Mesenchymal stem cell (in vitro differentiated cells and primary cell): ENCODE results near the gene INPP5A.

ENCODE experiments used
- DNase-seq: peaks from one replicate; pipeline ENCODE4 v3.0.0-alpha.2; 2013
- H2AFZ ChIP-seq: one replicate; pipeline ENCODE4 v1.6.1; 2013; ENCODE audit warnings: low read depth, mild to moderate bottlenecking, control low read depth, inconsistent platforms, low read length, moderate library complexity
- H2AK5ac ChIP-seq: 2 replicates; pipeline ENCODE4 v1.6.1; 2013; ENCODE audit warnings: low read length, moderate library complexity, mild to moderate bottlenecking, inconsistent platforms; ENCODE audit not compliant: severe bottlenecking
- H2BK120ac ChIP-seq: one replicate; pipeline ENCODE4 v1.6.1; 2013; ENCODE audit warnings: low read depth, mild to moderate bottlenecking, inconsistent platforms, low read length, moderate library complexity
- H2BK12ac ChIP-seq, 2 experiments: one replicate each; pipeline ENCODE4 v1.6.1; 2013; ENCODE audit warnings: inconsistent platforms in 2 of 2, low read length in 2 of 2, mild to moderate bottlenecking in 2 of 2, moderate library complexity in 2 of 2, control low read depth in 1 of 2
- H2BK15ac ChIP-seq: one replicate; pipeline ENCODE4 v1.6.1; 2013; ENCODE audit warnings: mild to moderate bottlenecking, low read depth, inconsistent platforms; ENCODE audit not compliant: poor library complexity, severe bottlenecking
- H2BK5ac ChIP-seq: 2 replicates; pipeline ENCODE4 v1.6.1; 2013; ENCODE audit warnings: low read depth, mild to moderate bottlenecking, low read length, control low read depth, inconsistent platforms; ENCODE audit not compliant: poor library complexity, severe bottlenecking
- H3K14ac ChIP-seq, 2 experiments: one replicate each; pipeline ENCODE4 v1.6.1; 2013; ENCODE audit warnings: inconsistent platforms in 2 of 2, low read length in 2 of 2, control low read depth in 1 of 2, mild to moderate bottlenecking in 1 of 2, moderate library complexity in 1 of 2
- H3K18ac ChIP-seq, 2 experiments: one replicate each; pipeline ENCODE4 v1.6.1; 2013; ENCODE audit warnings: inconsistent platforms in 2 of 2, low read length in 2 of 2, control low read depth in 1 of 2, low read depth in 1 of 2, mild to moderate bottlenecking in 1 of 2
- H3K23ac ChIP-seq, 2 experiments: one replicate each; pipeline ENCODE4 v1.6.1; 2013; ENCODE audit warnings: inconsistent platforms in 2 of 2, low read length in 2 of 2, mild to moderate bottlenecking in 2 of 2, moderate library complexity in 2 of 2, control low read depth in 1 of 2
- H3K27ac ChIP-seq: 2 replicates; pipeline ENCODE4 v1.5.1; 2013; ENCODE audit warnings: mild to moderate bottlenecking, moderate library complexity, low read length, control low read depth, inconsistent platforms; ENCODE audit not compliant: poor library complexity, severe bottlenecking
- H3K27me3 ChIP-seq, 2 experiments: 2 replicates each; pipeline versions ENCODE4 v1.6.1 to v1.7.0; 2013; ENCODE audit warnings: low read length in 2 of 2, mild to moderate bottlenecking in 2 of 2, moderate library complexity in 2 of 2, control low read depth in 1 of 2, inconsistent platforms in 1 of 2; ENCODE audit not compliant: control insufficient read depth in 1 of 2, insufficient read depth in 1 of 2
- H3K36me3 ChIP-seq, 2 experiments: 2 replicates each; pipeline versions ENCODE4 v1.6.1 to v1.7.0; 2013; ENCODE audit warnings: low read length in 2 of 2, control low read depth in 1 of 2, inconsistent platforms in 1 of 2, low read depth in 1 of 2, mild to moderate bottlenecking in 1 of 2; ENCODE audit not compliant: insufficient read depth in 2 of 2, control insufficient read depth in 1 of 2
- H3K4ac ChIP-seq, 2 experiments: one replicate each; pipeline ENCODE4 v1.6.1; 2013; ENCODE audit warnings: inconsistent platforms in 2 of 2, low read length in 2 of 2, mild to moderate bottlenecking in 2 of 2, moderate library complexity in 2 of 2, control low read depth in 1 of 2, low read depth in 1 of 2
- H3K4me1 ChIP-seq: 2 replicates; pipeline ENCODE4 v1.6.1; 2013; ENCODE audit warnings: low read depth, low read length, control low read depth; ENCODE audit not compliant: control insufficient read depth, insufficient read depth
- H3K4me2 ChIP-seq: 2 replicates; pipeline ENCODE4 v1.6.1; 2013; ENCODE audit warnings: low read length, mild to moderate bottlenecking, inconsistent platforms; ENCODE audit not compliant: poor library complexity, severe bottlenecking
- H3K4me3 ChIP-seq, 2 experiments: 2 replicates each; pipeline versions ENCODE4 v1.5.1 to v1.7.0; 2013; ENCODE audit warnings: low read length in 2 of 2, mild to moderate bottlenecking in 2 of 2, control low read depth in 1 of 2, low read depth in 1 of 2; ENCODE audit not compliant: insufficient read depth in 1 of 2
- H3K79me1 ChIP-seq: replicated peaks from 2 replicates; pipeline ENCODE4 v1.6.1; 2013; ENCODE audit warnings: mild to moderate bottlenecking, control low read depth, low read length, inconsistent platforms; ENCODE audit not compliant: poor library complexity, severe bottlenecking
- H3K9ac ChIP-seq: 2 replicates; pipeline ENCODE4 v1.7.0; 2013; ENCODE audit warnings: mild to moderate bottlenecking, low read length, moderate library complexity
- H3K9me3 ChIP-seq: 2 replicates; pipeline ENCODE4 v1.7.0; 2013; ENCODE audit warnings: mild to moderate bottlenecking, low read length; ENCODE audit not compliant: control insufficient read depth
- H4K8ac ChIP-seq: one replicate; pipeline ENCODE4 v1.6.1; 2013; ENCODE audit warnings: inconsistent platforms, mild to moderate bottlenecking, low read length, moderate library complexity
- H4K91ac ChIP-seq: one replicate; pipeline ENCODE4 v1.6.1; 2013; ENCODE audit warnings: mild to moderate bottlenecking, low read length, inconsistent platforms
- WGBS: methylation state at CpG from one replicate; pipeline ENCODE4 v1.1.7; 2013; ENCODE audit warnings: mixed read lengths; 5-methylcytosine and 5-hydroxymethylcytosine counted together

INPP5A gene

GRCh38 chr10:132804287-132804686 lies 266.7 kb downstream of the INPP5A start:
- Histone ChIP-seq H3K9ac (no peak overlapping the region), H3K4ac (no peak overlapping the region), H2AFZ (no peak overlapping the region), H3K27me3 (peaks cover 4 to 45% of the 10 kb centered on the region in 2 experiments), H4K8ac (no peak overlapping the region), H3K18ac (no peak overlapping the region), H3K4me3 (no peak overlapping the region), H2AK5ac (no peak overlapping the region), H3K14ac (no peak overlapping the region), H3K23ac (no peak overlapping the region), H4K91ac (no peak overlapping the region), H2BK15ac (no peak overlapping the region), H3K4me1 (no peaks in the 10 kb centered on the region), H3K9me3 (peaks cover 5% of the 10 kb centered on the region), H3K36me3 (no peaks in the 10 kb centered on the region), H3K27ac (no peak overlapping the region), H2BK5ac (no peak overlapping the region), H3K4me2 (no peak overlapping the region), H3K79me1 (no peaks in the 10 kb centered on the region), H2BK120ac (no peak overlapping the region), H2BK12ac (no peak overlapping the region)
- no peak for DNase-seq
- WGBS: 92% methylated on average over 10 of the region's 11 CpGs

GRCh38 chr10:132804785-132805426 lies 267.3 kb downstream of the INPP5A start:
- DNase-seq: no peak
- Histone ChIP-seq H3K23ac (no peak overlapping the region), H4K91ac (no peak overlapping the region), H3K36me3 (no peaks in the 10 kb centered on the region), H2BK12ac (no peak overlapping the region), H3K27ac (no peak overlapping the region), H3K4me1 (no peaks in the 10 kb centered on the region), H3K79me1 (no peaks in the 10 kb centered on the region), H3K4ac (no peak overlapping the region), H3K4me3 (no peak overlapping the region), H3K9me3 (peaks cover 5% of the 10 kb centered on the region), H3K18ac (no peak overlapping the region), H3K9ac (no peak overlapping the region), H2AFZ (no peak overlapping the region), H2BK120ac (no peak overlapping the region), H2AK5ac (no peak overlapping the region), H4K8ac (no peak overlapping the region), H3K27me3 (peaks cover 4 to 50% of the 10 kb centered on the region in 2 experiments), H3K4me2 (no peak overlapping the region), H2BK15ac (no peak overlapping the region), H3K14ac (no peak overlapping the region), H2BK5ac (no peak overlapping the region)
- 78% methylated on average over 21 of the region's 23 CpGs for WGBS

GRCh38 chr10:132805599-132805998 lies 268.0 kb downstream of the INPP5A start:
- no peak overlapping the region for H2AK5ac ChIP-seq
- H3K4ac ChIP-seq: no peak overlapping the region
- H4K8ac ChIP-seq: no peak overlapping the region
- H2BK15ac ChIP-seq: no peak overlapping the region
- no peak overlapping the region for H2BK120ac ChIP-seq
- no peak overlapping the region for H3K4me2 ChIP-seq
- peaks cover 5% of the 10 kb centered on the region for H3K9me3 ChIP-seq
- H3K79me1 ChIP-seq: no peaks in the 10 kb centered on the region
- no peak overlapping the region for H3K14ac ChIP-seq
- H3K9ac ChIP-seq: no peak overlapping the region
- no peaks in the 10 kb centered on the region for H3K36me3 ChIP-seq
- no peak overlapping the region for H2AFZ ChIP-seq
- WGBS: 88% methylated on average over 14 of the region's 21 CpGs
- H4K91ac ChIP-seq: no peak overlapping the region
- H3K23ac ChIP-seq: no peak overlapping the region
- H3K27ac ChIP-seq: no peak overlapping the region
- peaks cover 4 to 57% of the 10 kb centered on the region in 2 experiments for H3K27me3 ChIP-seq
- H3K4me3 ChIP-seq: no peak overlapping the region
- DNase-seq: no peak
- no peak overlapping the region for H2BK5ac ChIP-seq
- H3K18ac ChIP-seq: no peak overlapping the region
- H3K4me1 ChIP-seq: no peaks in the 10 kb centered on the region
- H2BK12ac ChIP-seq: no peak overlapping the region

- Histone ChIP-seq H4K91ac (no peak overlapping the region), H3K4me1 (no peaks in the 10 kb centered on the region), H3K27ac (no peak overlapping the region), H2BK12ac (no peak overlapping the region), H3K14ac (no peak overlapping the region), H2BK5ac (no peak overlapping the region), H2AK5ac (no peak overlapping the region), H3K9me3 (peaks cover 5% of the 10 kb centered on the region), H3K23ac (no peak overlapping the region), H3K4ac (no peak overlapping the region), H3K9ac (no peak overlapping the region), H2BK120ac (no peak overlapping the region), H3K18ac (no peak overlapping the region), H3K27me3 (peaks cover 4 to 62% of the 10 kb centered on the region in 2 experiments), H4K8ac (no peak overlapping the region), H3K4me3 (no peak overlapping the region), H3K4me2 (no peak overlapping the region), H3K36me3 (no peaks in the 10 kb centered on the region), H2BK15ac (no peak overlapping the region), H3K79me1 (no peaks in the 10 kb centered on the region), H2AFZ (no peak overlapping the region)
- 98% methylated on average over 6 of the region's 7 CpGs for WGBS
- DNase-seq: no peak
These were observed 268.5 kb downstream of the INPP5A start for GRCh38 chr10:132806110-132806509.
